ENCODE results near the gene CSRNP3.

DNA sequence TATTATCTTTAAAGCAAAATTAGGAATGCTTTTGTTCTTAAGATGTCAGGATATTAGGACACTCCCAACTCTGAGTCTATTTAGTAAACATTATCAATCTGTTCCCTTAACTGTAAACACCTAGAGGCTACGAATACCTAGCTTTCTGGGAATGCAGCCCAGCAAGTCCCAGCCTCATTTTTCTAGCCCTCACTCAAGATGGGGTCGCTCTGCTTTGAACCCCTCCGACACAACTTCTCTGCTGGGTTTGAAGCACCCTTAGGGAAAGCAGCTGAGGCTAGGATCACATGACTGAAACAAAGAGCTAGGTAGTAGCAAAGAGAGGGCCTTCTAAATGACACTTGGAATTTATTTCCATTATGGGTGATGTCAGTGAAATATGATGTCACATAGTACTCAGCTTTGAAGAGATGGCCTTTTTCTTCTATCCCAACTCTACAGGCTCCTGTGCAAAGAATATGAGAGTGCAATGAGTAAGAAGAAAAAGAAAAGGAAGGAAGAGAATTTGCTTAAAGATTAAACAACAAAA is 114.7 kb downstream of the CSRNP3 start:
- TF ChIP-seq ZZZ3 (IDR thresholded peaks at IDR 0.05; ENCODE audit: control insufficient read depth, insufficient read length, low read depth) = no peak
- TF ChIP-seq, protein P1, sequence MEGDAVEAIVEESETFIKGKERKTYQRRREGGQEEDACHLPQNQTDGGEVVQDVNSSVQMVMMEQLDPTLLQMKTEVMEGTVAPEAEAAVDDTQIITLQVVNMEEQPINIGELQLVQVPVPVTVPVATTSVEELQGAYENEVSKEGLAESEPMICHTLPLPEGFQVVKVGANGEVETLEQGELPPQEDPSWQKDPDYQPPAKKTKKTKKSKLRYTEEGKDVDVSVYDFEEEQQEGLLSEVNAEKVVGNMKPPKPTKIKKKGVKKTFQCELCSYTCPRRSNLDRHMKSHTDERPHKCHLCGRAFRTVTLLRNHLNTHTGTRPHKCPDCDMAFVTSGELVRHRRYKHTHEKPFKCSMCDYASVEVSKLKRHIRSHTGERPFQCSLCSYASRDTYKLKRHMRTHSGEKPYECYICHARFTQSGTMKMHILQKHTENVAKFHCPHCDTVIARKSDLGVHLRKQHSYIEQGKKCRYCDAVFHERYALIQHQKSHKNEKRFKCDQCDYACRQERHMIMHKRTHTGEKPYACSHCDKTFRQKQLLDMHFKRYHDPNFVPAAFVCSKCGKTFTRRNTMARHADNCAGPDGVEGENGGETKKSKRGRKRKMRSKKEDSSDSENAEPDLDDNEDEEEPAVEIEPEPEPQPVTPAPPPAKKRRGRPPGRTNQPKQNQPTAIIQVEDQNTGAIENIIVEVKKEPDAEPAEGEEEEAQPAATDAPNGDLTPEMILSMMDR (IDR thresholded peaks at IDR 0.05 in 2 of 3, conservative IDR thresholded peaks at IDR 0.05 in 1 of 3; ENCODE audit: control insufficient read depth in 2 of 3, extremely low read depth in 1 of 3, insufficient read depth in 1 of 3, low read depth in 3 of 3, low read length in 3 of 3) = no peak
- TF ChIP-seq POLR2AphosphoS5 (IDR thresholded peaks at IDR 0.05; ENCODE audit: low read length) = no peak
- TF ChIP-seq, protein P2, sequence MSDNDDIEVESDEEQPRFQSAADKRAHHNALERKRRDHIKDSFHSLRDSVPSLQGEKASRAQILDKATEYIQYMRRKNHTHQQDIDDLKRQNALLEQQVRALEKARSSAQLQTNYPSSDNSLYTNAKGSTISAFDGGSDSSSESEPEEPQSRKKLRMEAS (IDR thresholded peaks at IDR 0.05; ENCODE audit: low read depth, low read length) = no peak

Measured in GM12878 (cell line).